CD8-positive, alpha-beta memory T cell (primary cell): ENCODE results near the gene ARID1B. TPM values are rescaled to one million over a fixed set of nuclear protein-coding genes. Genes with fewer than 3 reads are reported as not detected.

Source experiments
- CTCF ChIA-PET: fragments of 350-600 bp; sonication (Branson Sonifier 250); formaldehyde crosslinking; loops from one replicate; lab custom pipeline; 2021; ENCODE audit warnings: antibody characterized with exemption; lab: Charles Lee
- POLR2A ChIA-PET: fragments of 350-600 bp; sonication (Branson Sonifier 250); formaldehyde crosslinking; loops from one replicate; lab custom pipeline; 2021; ENCODE audit warnings: antibody characterized with exemption; lab: Charles Lee
- DNase-seq, 5 donors: peaks; one replicate each; pipeline versions ENCODE4 v3.0.0 to v3.0.0-alpha.2; 2020 to 2022; ENCODE audit warnings: mixed read lengths in 1 of 5
- H3K27ac ChIP-seq: one replicate; pipeline ENCODE4 v1.7.0; 2013; ENCODE audit warnings: low read depth, mild to moderate bottlenecking, low read length, moderate library complexity
- H3K27me3 ChIP-seq: 2 replicates; pipeline ENCODE4 v1.7.0; 2013; ENCODE audit warnings: low read length, mild to moderate bottlenecking; ENCODE audit not compliant: insufficient read depth, poor library complexity, severe bottlenecking
- H3K36me3 ChIP-seq: 2 replicates; pipeline ENCODE4 v1.7.0; 2013; ENCODE audit warnings: mild to moderate bottlenecking, low read length, moderate library complexity; ENCODE audit not compliant: insufficient read depth
- H3K4me1 ChIP-seq: 2 replicates; pipeline ENCODE4 v1.7.0; 2013; ENCODE audit warnings: mild to moderate bottlenecking, low read length, moderate library complexity; ENCODE audit not compliant: insufficient read depth
- H3K4me3 ChIP-seq: 2 replicates; pipeline ENCODE4 v1.7.0; 2013; ENCODE audit warnings: mild to moderate bottlenecking, low read length
- H3K9me3 ChIP-seq: 2 replicates; pipeline ENCODE4 v1.7.0; 2013; ENCODE audit warnings: mild to moderate bottlenecking, low read length
- H3K27ac Mint-ChIP-seq, 8 donors: one replicate each; pipeline ENCODE4 v1.8.0; 2020 to 2021; ENCODE audit warnings: mixed read lengths in 8 of 8, mild to moderate bottlenecking in 6 of 8, inconsistent platforms in 3 of 8, moderate library complexity in 3 of 8
- H3K27me3 Mint-ChIP-seq, 2 donors: one replicate each; pipeline ENCODE4 v1.8.0; 2020 to 2021; ENCODE audit warnings: mixed read lengths in 2 of 2, mild to moderate bottlenecking in 1 of 2, moderate library complexity in 1 of 2
- H3K36me3 Mint-ChIP-seq, 3 donors: one replicate each; pipeline ENCODE4 v1.8.0; 2020 to 2021; ENCODE audit warnings: mixed read lengths in 3 of 3, inconsistent platforms in 1 of 3, mild to moderate bottlenecking in 1 of 3
- H3K4me1 Mint-ChIP-seq, 3 donors: one replicate each; pipeline ENCODE4 v1.8.0; 2020 to 2021; ENCODE audit warnings: mixed read lengths in 3 of 3, inconsistent platforms in 1 of 3, mild to moderate bottlenecking in 1 of 3
- H3K4me3 Mint-ChIP-seq, 7 donors: one replicate each; pipeline ENCODE4 v1.8.0; 2020 to 2021; ENCODE audit warnings: mixed read lengths in 7 of 7, mild to moderate bottlenecking in 6 of 7, moderate library complexity in 4 of 7, inconsistent platforms in 2 of 7
- H3K9me3 Mint-ChIP-seq, 5 donors: one replicate each; pipeline ENCODE4 v1.8.0; 2020 to 2022; ENCODE audit warnings: mixed read lengths in 5 of 5, mild to moderate bottlenecking in 3 of 5, moderate library complexity in 2 of 5, inconsistent platforms in 1 of 5
- polyA plus RNA-seq: library from polyadenylated mRNA; unstranded; fragments of 300-500 nt; fragmentation: Illumina TruSeq; gene quantifications from one replicate; pipeline ENCODE4 v1.2.3, GENCODE V29; 2021
- total RNA-seq, 2 experiments: library from RNA; stranded (reverse); gene quantifications; one replicate each; pipeline ENCODE4 v1.2.3, GENCODE V29; 2021

The ARID1B gene
- total and polyA plus RNA-seq, 3 experiments from 2014 or later: 19.1 to 57.9 (median 53.0) TPM

DNA sequence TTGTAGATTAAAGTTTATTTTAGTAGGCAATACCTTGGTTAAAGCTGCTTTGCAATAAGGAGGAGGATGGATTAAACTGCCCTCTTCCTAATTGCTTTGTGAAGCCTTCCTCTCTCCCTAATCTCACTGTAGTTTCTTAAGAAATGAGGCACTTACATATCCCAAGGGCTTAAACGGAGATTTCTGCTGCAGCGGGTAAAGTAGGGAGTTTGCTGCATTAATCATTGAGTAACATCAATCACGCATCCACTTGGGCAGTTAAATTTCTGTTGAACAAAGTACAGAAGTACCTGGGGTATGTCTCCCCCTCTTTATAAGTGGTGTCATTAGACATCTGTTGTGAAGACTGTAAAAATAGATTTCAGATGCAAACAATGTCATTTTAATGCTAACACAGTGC, 29.5 kb upstream of the ARID1B start:
- Mint-ChIP-seq H3K9me3 (no peaks in the 10 kb centered on the region), H3K4me1 (no peaks in the 10 kb centered on the region), H3K27me3 (peaks cover 8 to 10% of the 10 kb centered on the region in 2 donors), H3K4me3 (no peak overlapping the region), H3K27ac (no peak overlapping the region), H3K36me3 (no peaks in the 10 kb centered on the region)
- Histone ChIP-seq H3K9me3 (no peaks in the 10 kb centered on the region), H3K4me1 (no peaks in the 10 kb centered on the region), H3K27me3 (no peaks in the 10 kb centered on the region), H3K36me3 (no peaks in the 10 kb centered on the region), H3K27ac (no peak overlapping the region), H3K4me3 (no peak overlapping the region)
- ChIA-PET POLR2A (no interaction called here), CTCF (no interaction called here)
- DNase-seq: no peak

DNA sequence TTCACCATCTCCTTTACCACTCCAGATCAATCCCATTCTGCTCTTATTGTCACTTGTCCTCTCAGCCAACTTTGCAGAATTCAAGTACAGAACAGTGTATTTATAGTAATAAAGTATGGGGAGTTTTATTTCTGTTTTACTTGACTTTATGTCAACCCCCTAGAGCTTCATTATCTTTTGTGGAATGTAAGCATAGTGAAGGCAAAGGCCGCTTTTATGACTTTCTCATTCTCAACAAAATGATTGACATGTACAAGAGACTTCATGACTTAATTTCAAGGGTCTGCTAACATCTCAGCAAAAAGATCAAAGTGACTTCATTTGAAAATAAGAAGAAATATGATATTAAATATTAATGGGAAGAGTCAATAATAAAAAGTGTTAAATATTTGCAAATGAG, 28.7 kb upstream of the ARID1B start:
- H3K4me1 Mint-ChIP-seq: no peaks in the 10 kb centered on the region
- Histone ChIP-seq H3K9me3 (no peaks in the 10 kb centered on the region), H3K27ac (no peak overlapping the region), H3K36me3 (no peaks in the 10 kb centered on the region), H3K4me1 (no peaks in the 10 kb centered on the region), H3K4me3 (no peak overlapping the region), H3K27me3 (no peaks in the 10 kb centered on the region)
- ChIA-PET CTCF (no interaction called here), POLR2A (no interaction called here)
- no peak overlapping the region for H3K4me3 Mint-ChIP-seq
- DNase-seq: no peak
- H3K9me3 Mint-ChIP-seq: no peaks in the 10 kb centered on the region
- no peak overlapping the region for H3K27ac Mint-ChIP-seq
- H3K36me3 Mint-ChIP-seq: no peaks in the 10 kb centered on the region
- peaks cover 4 to 5% of the 10 kb centered on the region in 2 donors for H3K27me3 Mint-ChIP-seq

DNA sequence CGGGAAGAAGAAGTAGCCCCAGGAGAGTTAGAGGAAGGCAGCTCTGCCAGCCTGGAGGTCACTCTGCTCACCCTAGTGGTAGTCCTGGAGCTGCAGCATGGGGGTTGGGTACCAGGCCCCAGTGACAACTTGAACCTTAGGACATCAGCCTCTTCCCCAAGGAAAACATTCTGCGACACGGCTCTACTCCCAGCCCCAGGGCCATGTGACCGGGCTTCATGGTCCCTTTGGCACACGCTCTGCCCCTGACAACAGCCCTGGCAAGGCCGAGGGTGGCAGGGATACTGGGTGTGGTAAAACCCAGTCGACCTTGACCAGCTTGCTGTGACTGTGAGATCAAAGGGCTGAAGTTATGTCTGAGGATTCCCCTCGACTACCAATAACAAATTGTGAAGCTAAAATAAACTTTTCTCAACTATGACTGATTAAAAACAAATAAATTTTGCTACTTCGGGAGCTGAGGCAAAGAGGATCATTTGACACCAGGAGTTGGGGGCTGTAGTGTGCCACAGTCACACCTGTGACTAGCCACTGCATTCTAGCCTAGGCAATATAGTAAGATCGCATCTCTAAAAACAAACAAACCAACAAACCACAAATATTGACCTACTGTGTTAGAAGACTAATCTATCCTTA, 24.4 kb upstream of the ARID1B start:
- Mint-ChIP-seq H3K36me3 (no peaks in the 10 kb centered on the region), H3K27me3 (peaks cover 12 to 15% of the 10 kb centered on the region in 2 donors), H3K9me3 (no peaks in the 10 kb centered on the region), H3K4me1 (no peaks in the 10 kb centered on the region), H3K27ac (no peak overlapping the region), H3K4me3 (no peak overlapping the region)
- Histone ChIP-seq H3K27ac (no peak overlapping the region), H3K9me3 (no peaks in the 10 kb centered on the region), H3K36me3 (no peaks in the 10 kb centered on the region), H3K4me3 (no peak overlapping the region), H3K27me3 (no peaks in the 10 kb centered on the region), H3K4me1 (no peaks in the 10 kb centered on the region)
- POLR2A ChIA-PET: no interaction called here
- DNase-seq: no peak
- CTCF ChIA-PET: no interaction called here

DNA sequence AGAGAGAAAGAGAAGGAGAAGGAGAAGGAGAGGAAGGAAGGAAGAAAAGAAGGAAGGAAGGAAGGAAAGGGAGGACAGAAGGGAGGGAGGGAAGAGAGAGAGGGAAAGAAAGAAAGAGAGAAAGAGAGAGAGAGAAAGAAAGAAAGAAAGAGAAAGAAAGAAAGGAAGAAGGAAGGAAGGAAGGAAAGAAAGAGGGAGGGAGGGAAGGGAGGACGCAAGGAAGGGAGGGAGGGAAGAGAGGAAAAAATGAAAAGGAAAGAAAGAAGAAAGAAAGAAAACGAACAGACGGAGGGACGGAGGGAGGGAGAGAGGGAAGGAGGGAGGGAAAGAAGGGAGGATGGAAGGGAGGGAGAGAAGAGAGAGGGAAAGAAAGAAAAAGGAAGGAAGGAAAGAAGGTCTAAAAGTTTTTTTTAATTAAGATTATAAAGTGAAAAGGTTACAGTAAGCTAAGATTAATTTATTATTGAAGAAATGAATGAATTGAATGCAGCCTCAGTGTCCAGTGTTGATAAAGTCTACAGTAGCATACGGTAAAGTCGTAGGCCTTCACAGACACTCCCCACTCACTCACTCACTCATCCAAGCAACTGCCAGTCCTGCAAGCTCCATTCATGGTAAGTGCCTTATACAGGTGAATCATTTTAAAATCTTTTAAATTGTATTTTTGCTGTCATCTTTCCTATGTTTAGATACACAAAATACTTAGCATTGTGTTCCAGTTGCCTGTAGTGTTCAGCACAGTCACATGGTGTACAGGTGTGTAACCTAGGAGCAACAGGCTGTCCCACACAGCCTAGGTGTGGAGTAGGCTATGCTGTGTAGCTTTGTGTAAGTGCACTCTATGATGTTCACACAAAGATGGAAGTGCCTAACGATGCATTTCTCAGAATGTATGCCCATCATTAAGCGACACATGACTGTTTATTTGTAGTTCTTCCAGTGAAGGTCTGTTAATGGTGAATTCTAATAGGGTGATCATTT, 20.3 kb upstream of the ARID1B start:
- ChIA-PET POLR2A (no interaction called here), CTCF (no interaction called here)
- no peak overlapping the region for H3K27ac ChIP-seq
- Mint-ChIP-seq H3K9me3 (peaks cover 0 to 1% (median 0%) of the 10 kb centered on the region in 5 donors), H3K4me3 (no peak overlapping the region), H3K4me1 (no peaks in the 10 kb centered on the region), H3K36me3 (no peaks in the 10 kb centered on the region), H3K27ac (no peak overlapping the region), H3K27me3 (peaks cover 16 to 31% of the 10 kb centered on the region in 2 donors)
- no peaks in the 10 kb centered on the region for H3K36me3 ChIP-seq
- H3K4me3 ChIP-seq: no peak overlapping the region
- no peak for DNase-seq
- H3K4me1 ChIP-seq: no peaks in the 10 kb centered on the region
- no peaks in the 10 kb centered on the region for H3K27me3 ChIP-seq
- no peaks in the 10 kb centered on the region for H3K9me3 ChIP-seq

DNA sequence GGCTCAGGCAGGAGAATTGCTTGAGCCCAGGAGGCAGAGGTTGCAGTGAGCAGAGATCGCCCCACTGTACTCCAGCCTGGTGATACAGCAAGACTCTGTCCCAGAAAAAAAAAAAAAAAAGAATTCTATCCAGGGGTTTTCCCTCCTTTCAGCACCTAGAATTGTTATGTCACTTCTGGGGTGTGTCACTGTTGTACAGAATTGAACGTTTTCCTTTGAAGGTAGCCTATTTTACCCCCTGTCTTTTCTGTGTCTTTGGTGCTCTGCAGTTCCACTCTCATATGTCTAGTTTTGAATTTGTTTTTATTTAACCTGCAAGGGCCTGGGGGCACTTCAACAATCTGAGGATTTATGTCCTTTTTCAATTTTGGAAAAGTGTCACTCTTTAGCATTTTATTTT, 19.3 kb upstream of the ARID1B start:
- Mint-ChIP-seq H3K4me3 (no peak overlapping the region), H3K36me3 (no peaks in the 10 kb centered on the region), H3K9me3 (peaks cover 0 to 1% (median 0%) of the 10 kb centered on the region in 5 donors), H3K27me3 (peaks cover 16 to 31% of the 10 kb centered on the region in 2 donors), H3K4me1 (no peaks in the 10 kb centered on the region), H3K27ac (no peak overlapping the region)
- Histone ChIP-seq H3K36me3 (no peaks in the 10 kb centered on the region), H3K27me3 (no peaks in the 10 kb centered on the region), H3K9me3 (no peaks in the 10 kb centered on the region), H3K4me3 (no peak overlapping the region), H3K27ac (no peak overlapping the region), H3K4me1 (no peaks in the 10 kb centered on the region)
- CTCF ChIA-PET: no interaction called here
- no peak for DNase-seq
- POLR2A ChIA-PET: no interaction called here

DNA sequence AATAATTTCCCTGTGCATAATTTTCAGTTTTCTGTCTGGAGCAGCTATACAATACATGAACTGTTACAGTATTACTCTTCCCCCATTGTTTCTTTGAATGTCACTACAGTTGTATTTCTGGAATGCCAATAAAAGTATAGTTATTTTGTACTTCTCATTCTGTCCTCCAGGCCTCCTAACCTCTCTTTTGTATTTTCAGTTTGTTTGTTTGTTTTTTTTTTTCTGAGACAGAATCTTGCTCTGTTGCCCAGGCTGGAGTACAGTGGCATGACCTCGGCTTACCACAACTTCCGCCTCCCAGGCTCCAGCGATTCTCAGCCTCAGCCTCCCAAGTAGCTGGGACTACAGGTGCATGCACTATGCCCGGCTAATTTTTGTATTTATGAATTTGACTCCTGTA, 16.8 kb upstream of the ARID1B start:
- POLR2A ChIA-PET: no interaction called here

DNA sequence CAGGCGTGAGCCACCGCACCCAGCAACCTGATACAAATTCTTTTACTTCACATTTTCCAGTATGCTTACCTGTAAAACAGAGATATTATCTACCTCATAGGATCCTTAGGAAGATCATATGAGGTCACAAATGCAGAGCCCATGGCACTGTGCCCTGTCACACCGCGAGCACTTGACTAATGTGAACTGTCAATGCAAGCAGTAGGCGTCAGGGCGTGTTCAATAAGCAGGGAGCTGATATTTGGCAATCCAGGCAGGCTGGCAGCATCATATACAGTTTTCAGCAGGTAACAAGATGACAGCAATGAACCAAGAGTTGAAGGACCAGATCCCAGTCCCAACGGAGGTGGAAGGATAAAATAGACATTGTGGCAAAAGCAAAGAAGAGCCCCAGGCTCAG, 14.6 kb upstream of the ARID1B start:
- Histone ChIP-seq H3K27me3 (no peaks in the 10 kb centered on the region), H3K4me1 (no peaks in the 10 kb centered on the region), H3K36me3 (no peaks in the 10 kb centered on the region), H3K27ac (no peak overlapping the region), H3K4me3 (no peak overlapping the region), H3K9me3 (no peaks in the 10 kb centered on the region)
- H3K27ac Mint-ChIP-seq: no peak overlapping the region
- no peaks in the 10 kb centered on the region for H3K4me1 Mint-ChIP-seq
- peaks cover 8 to 16% of the 10 kb centered on the region in 2 donors for H3K27me3 Mint-ChIP-seq
- peaks cover 0 to 1% (median 0%) of the 10 kb centered on the region in 5 donors for H3K9me3 Mint-ChIP-seq
- no peak for DNase-seq
- no peak overlapping the region for H3K4me3 Mint-ChIP-seq
- ChIA-PET CTCF (no interaction called here), POLR2A (interaction anchor here (0.7 kb wide), 1 partner anchor 55 kb away, joined by 3 read pairs; no protein-coding TSS in a partner anchor)
- H3K36me3 Mint-ChIP-seq: no peaks in the 10 kb centered on the region

More for the DNA sequence above, 16.8 kb upstream of the ARID1B start:
- no peak for DNase-seq
- Histone ChIP-seq H3K4me1 (no peaks in the 10 kb centered on the region), H3K36me3 (no peaks in the 10 kb centered on the region), H3K27me3 (no peaks in the 10 kb centered on the region), H3K9me3 (no peaks in the 10 kb centered on the region), H3K27ac (no peak overlapping the region), H3K4me3 (no peak overlapping the region)
- H3K4me1 Mint-ChIP-seq: no peaks in the 10 kb centered on the region
- peaks cover 0 to 1% (median 0%) of the 10 kb centered on the region in 5 donors for H3K9me3 Mint-ChIP-seq
- H3K4me3 Mint-ChIP-seq: no peak overlapping the region
- no peak overlapping the region for H3K27ac Mint-ChIP-seq
- CTCF ChIA-PET: no interaction called here
- H3K27me3 Mint-ChIP-seq: peaks cover 12 to 24% of the 10 kb centered on the region in 2 donors
- H3K36me3 Mint-ChIP-seq: no peaks in the 10 kb centered on the region

DNA sequence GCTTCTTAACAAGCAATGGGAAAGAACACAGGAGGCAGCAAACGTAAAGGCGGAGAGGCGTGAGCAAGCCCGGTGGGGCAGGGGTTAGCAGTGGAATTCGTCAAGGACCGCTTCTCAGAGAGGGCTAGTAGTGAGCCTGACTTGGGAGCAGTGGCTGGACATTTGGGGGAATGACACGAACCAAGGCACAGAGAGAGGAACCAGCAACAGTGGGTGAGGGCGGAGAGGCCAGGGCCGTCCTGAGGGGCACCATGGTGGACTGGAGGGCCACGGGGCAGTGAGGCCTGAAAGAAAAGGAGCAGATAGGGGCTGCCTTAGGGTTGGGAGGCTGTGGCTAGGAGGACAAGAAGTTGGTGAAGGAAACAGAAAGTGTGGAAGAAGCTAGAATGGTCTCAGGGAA, 12.1 kb upstream of the ARID1B start:
- H3K4me1 ChIP-seq: no peaks in the 10 kb centered on the region
- H3K27me3 ChIP-seq: no peaks in the 10 kb centered on the region
- POLR2A ChIA-PET: no interaction called here
- Mint-ChIP-seq H3K4me3 (no peak overlapping the region), H3K27me3 (peaks cover 3 to 8% of the 10 kb centered on the region in 2 donors), H3K36me3 (no peaks in the 10 kb centered on the region), H3K9me3 (no peaks in the 10 kb centered on the region), H3K4me1 (no peaks in the 10 kb centered on the region), H3K27ac (no peak overlapping the region)
- no peak for DNase-seq
- H3K9me3 ChIP-seq: no peaks in the 10 kb centered on the region
- CTCF ChIA-PET: no interaction called here
- H3K27ac ChIP-seq: no peak overlapping the region
- no peak overlapping the region for H3K4me3 ChIP-seq
- H3K36me3 ChIP-seq: no peaks in the 10 kb centered on the region
